ENCODE results near the gene FDX2. TPM values are rescaled to one million over a fixed set of nuclear protein-coding genes. Genes with fewer than 3 reads are reported as not detected.

The FDX2 gene
- total and polyA plus RNA-seq, 2 of the 4 experiments (the other 2 are of a cell fraction) = 39.8 to 72.0 TPM

- H4K5ac ChIP-seq (ENCODE audit: low read depth, low read length) = no peak overlapping the region
- WGBS, 2 experiments (ENCODE audit: extremely low coverage in 2 of 2, insufficient read length in 1 of 2) = no CpG with 5 or more reads among the region's 2 CpGs
- intact Hi-C loops (cut with micrococcal nuclease) = no loop called here
- no peak overlapping the region for H3K18ac ChIP-seq (ENCODE audit: low read depth, low read length)
- peaks cover 2% of the 10 kb centered on the region; the same call in 1 of the 2 replicates for H3K4me1 ChIP-seq (ENCODE audit: control insufficient read depth, insufficient read depth, low read length)
- dilution Hi-C loops (cut with HindIII; ENCODE audit: low sequenced_read_pairs, unreplicated experiment) = no loop called here
- H3K36me3 ChIP-seq (ENCODE audit: control insufficient read depth, insufficient read depth, low read length) = no peaks in the 10 kb centered on the region
- no peaks in the 10 kb centered on the region for H3K9me3 ChIP-seq (ENCODE audit: control insufficient read depth, insufficient read depth, low read length)
- no peak overlapping the region for H3K4me3 ChIP-seq (ENCODE audit: insufficient read depth, low read depth, low read length)
- in situ Hi-C loops (cut with MboI; ENCODE audit: low sequenced_read_pairs) = no loop called here
- no peak overlapping the region for H2BK120ac ChIP-seq (ENCODE audit: low read depth, low read length)
- no peak overlapping the region for H2BK15ac ChIP-seq (ENCODE audit: low read depth, low read length)
- no peak for DNase-seq
- no peak overlapping the region for H2BK20ac ChIP-seq (ENCODE audit: low read depth, low read length)
- H4K8ac ChIP-seq (ENCODE audit: low read depth in 2 of 2, low read length in 2 of 2) = no peak overlapping the region
- no peak overlapping the region for H2AFZ ChIP-seq (replicated peaks; ENCODE audit: low read length, poor library complexity)
- H2BK5ac ChIP-seq (ENCODE audit: low read depth, low read length, poor library complexity, severe bottlenecking) = no peak overlapping the region
- no TSS peak for BruUV-seq (replicated peaks)
- H3K27ac ChIP-seq (ENCODE audit: insufficient read depth, low read length) = no peak overlapping the region
- H3K9me1 ChIP-seq (ENCODE audit: insufficient read depth, low read length) = no peaks in the 10 kb centered on the region
- H4K91ac ChIP-seq (ENCODE audit: insufficient read depth, low read depth, low read length) = no peak overlapping the region
- POLR2A ChIA-PET (ENCODE audit: unreplicated experiment) = no interaction called here
- H2AK9ac ChIP-seq (replicated peaks; ENCODE audit: low read depth, low read length, poor library complexity) = no peak overlapping the region
- ATAC-seq (ENCODE audit: low read depth) = no peak
- no peaks in the 10 kb centered on the region for H3K27me3 ChIP-seq (ENCODE audit: control insufficient read depth, insufficient read depth, low read length)
- H3K14ac ChIP-seq (replicated peaks; ENCODE audit: low read depth, low read length) = no peak overlapping the region
- H3K79me1 ChIP-seq (ENCODE audit: low read depth in 1 of 2, low read length in 2 of 2) = no peaks in the 10 kb centered on the region
- no peak overlapping the region for H3K4me2 ChIP-seq (ENCODE audit: low read depth, low read length)
- no peaks in the 10 kb centered on the region for H4K20me1 ChIP-seq (ENCODE audit: insufficient read depth, low read length)
- no peak overlapping the region for H2AK5ac ChIP-seq (ENCODE audit: low read depth, low read length)
- no peak overlapping the region for H3K23ac ChIP-seq (ENCODE audit: low read depth, low read length)
- TF ChIP-seq SMC3 (IDR thresholded peaks at IDR 0.05; ENCODE audit: low read depth, low read length) = no peak
- no peak for TF ChIP-seq BHLHE40 (IDR thresholded peaks at IDR 0.05; ENCODE audit: low read depth, low read length)
- TF ChIP-seq CHD1 (IDR thresholded peaks at IDR 0.05; ENCODE audit: low read depth, low read length) = no peak
- TF ChIP-seq ELK1 (IDR thresholded peaks at IDR 0.05; ENCODE audit: borderline replicate concordance, low read depth, low read length) = no peak
- no peak for TF ChIP-seq POLR2A (IDR thresholded peaks at IDR 0.05; ENCODE audit: low read depth, low read length)
- TF ChIP-seq RAD21 (IDR thresholded peaks at IDR 0.05; ENCODE audit: low read length) = no peak
- no peak for TF ChIP-seq RCOR1 (IDR thresholded peaks at IDR 0.05; ENCODE audit: insufficient replicate concordance, low read length)
- TF ChIP-seq MAZ (IDR thresholded peaks at IDR 0.05; ENCODE audit: borderline replicate concordance, low read depth, low read length) = no peak
- no peak overlapping the region for H3K9ac ChIP-seq (ENCODE audit: low read depth, low read length)
- H3K4ac ChIP-seq (ENCODE audit: low read depth, low read length) = no peak overlapping the region
- CTCF ChIA-PET = no interaction called here
- no peak overlapping the region for H3K56ac ChIP-seq (ENCODE audit: extremely low read depth, insufficient read depth, low read length)
Measured at GRCh38 chr19:10343495-10343894, 27.7 kb upstream of the FDX2 start.
